Peyer's patch (tissue), 4 donors: ENCODE data around the gene WNK4.

Source experiments
- POLR2A ChIP-seq, 2 donors: fragments of 450-650 bp; IDR thresholded peaks; one replicate each; pipeline ENCODE4 v1.5.1; 2017; ENCODE audit warnings: antibody characterized with exemption in 2 of 2, mild to moderate bottlenecking in 2 of 2, moderate library complexity in 2 of 2
- TF ChIP-seq, protein P1 (sequence below), 6 experiments: fragments of 450-650 bp in 4 of 6; fragments of 200-600 bp in 2 of 6; sonication (generic) in 1 of 6; IDR thresholded peaks; one replicate each; pipeline ENCODE4 v1.5.1; 2017 to 2019; ENCODE audit warnings: antibody characterized with exemption in 6 of 6, mild to moderate bottlenecking in 3 of 6, moderate library complexity in 1 of 6

DNA sequence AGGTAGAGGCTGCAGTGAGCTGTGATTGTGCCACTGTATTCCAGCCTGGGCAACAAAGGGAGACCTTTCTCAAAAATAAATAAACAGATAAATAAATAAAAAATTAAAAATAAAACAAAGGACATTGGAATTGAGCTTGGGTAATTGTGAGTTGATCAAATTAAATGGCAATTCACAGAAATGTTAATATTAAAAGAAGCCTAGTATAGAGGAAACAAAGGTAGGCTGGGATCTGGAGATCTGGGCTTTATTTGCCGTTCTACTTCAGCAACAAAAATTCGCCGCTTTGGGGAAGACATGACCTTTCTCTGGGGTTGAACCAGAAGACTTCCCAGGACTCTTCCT lies 7.5 kb upstream of the WNK4 start:
- TF ChIP-seq, protein P1, sequence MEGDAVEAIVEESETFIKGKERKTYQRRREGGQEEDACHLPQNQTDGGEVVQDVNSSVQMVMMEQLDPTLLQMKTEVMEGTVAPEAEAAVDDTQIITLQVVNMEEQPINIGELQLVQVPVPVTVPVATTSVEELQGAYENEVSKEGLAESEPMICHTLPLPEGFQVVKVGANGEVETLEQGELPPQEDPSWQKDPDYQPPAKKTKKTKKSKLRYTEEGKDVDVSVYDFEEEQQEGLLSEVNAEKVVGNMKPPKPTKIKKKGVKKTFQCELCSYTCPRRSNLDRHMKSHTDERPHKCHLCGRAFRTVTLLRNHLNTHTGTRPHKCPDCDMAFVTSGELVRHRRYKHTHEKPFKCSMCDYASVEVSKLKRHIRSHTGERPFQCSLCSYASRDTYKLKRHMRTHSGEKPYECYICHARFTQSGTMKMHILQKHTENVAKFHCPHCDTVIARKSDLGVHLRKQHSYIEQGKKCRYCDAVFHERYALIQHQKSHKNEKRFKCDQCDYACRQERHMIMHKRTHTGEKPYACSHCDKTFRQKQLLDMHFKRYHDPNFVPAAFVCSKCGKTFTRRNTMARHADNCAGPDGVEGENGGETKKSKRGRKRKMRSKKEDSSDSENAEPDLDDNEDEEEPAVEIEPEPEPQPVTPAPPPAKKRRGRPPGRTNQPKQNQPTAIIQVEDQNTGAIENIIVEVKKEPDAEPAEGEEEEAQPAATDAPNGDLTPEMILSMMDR (IDR thresholded peaks at IDR 0.05), result no peak
- no peak for TF ChIP-seq POLR2A (IDR thresholded peaks at IDR 0.05)
